IMR-90 (cell line): ENCODE results near the gene ZNRF4.

ENCODE experiments used
- BHLHE40 ChIP-seq: fragments of 150-350 bp; IDR thresholded peaks from 2 replicates; pipeline ENCODE4 v1.6.1; 2016; ENCODE audit warnings: mild to moderate bottlenecking, low read depth, low read length
- CEBPB ChIP-seq: IDR thresholded peaks from 2 replicates; pipeline ENCODE4 v1.6.1; 2012; ENCODE audit warnings: low read depth, low read length, improper control_type of control experiment
- FOS ChIP-seq: fragments of 150-350 bp; IDR thresholded peaks from 2 replicates; pipeline ENCODE4 v1.6.1; 2016; ENCODE audit warnings: low read depth, low read length
- MAZ ChIP-seq: IDR thresholded peaks from 2 replicates; pipeline ENCODE4 v1.6.1; 2012; ENCODE audit warnings: low read depth, mild to moderate bottlenecking, low read length, improper control_type of control experiment, moderate library complexity, borderline replicate concordance
- MXI1 ChIP-seq: IDR thresholded peaks from 2 replicates; pipeline ENCODE4 v1.6.1; 2012; ENCODE audit warnings: low read depth, mild to moderate bottlenecking, low read length, moderate library complexity, borderline replicate concordance
- NFE2L2 ChIP-seq: fragments of 150-350 bp; IDR thresholded peaks from 2 replicates; pipeline ENCODE4 v1.6.1; 2016; ENCODE audit warnings: low read depth, mild to moderate bottlenecking, low read length
- POLR2A ChIP-seq: IDR thresholded peaks from 2 replicates; pipeline ENCODE4 v1.6.1; 2012; ENCODE audit warnings: mild to moderate bottlenecking, low read depth, low read length
- RAD21 ChIP-seq: IDR thresholded peaks from 2 replicates; pipeline ENCODE4 v1.6.1; 2012; ENCODE audit warnings: low read length, improper control_type of control experiment
- RFX5 ChIP-seq: IDR thresholded peaks from 2 replicates; pipeline ENCODE4 v1.8.0; 2012; ENCODE audit warnings: low read depth, mild to moderate bottlenecking, low read length, moderate library complexity
- SMC3 ChIP-seq: fragments of 150-350 bp; IDR thresholded peaks from 2 replicates; pipeline ENCODE4 v1.6.1; 2016; ENCODE audit warnings: low read depth, mild to moderate bottlenecking, antibody characterized with exemption, low read length, moderate library complexity
- TF ChIP-seq, protein P1 (sequence below): conservative IDR thresholded peaks from 2 replicates; pipeline ENCODE4 v1.5.1; 2012; ENCODE audit warnings: mild to moderate bottlenecking, low read depth, low read length, improper control_type of control experiment
- TF ChIP-seq, protein P2 (sequence below): fragments of 150-350 bp; IDR thresholded peaks from 2 replicates; pipeline ENCODE4 v1.6.1; 2016; ENCODE audit warnings: low read depth, mild to moderate bottlenecking, low read length, moderate library complexity, borderline replicate concordance

DNA sequence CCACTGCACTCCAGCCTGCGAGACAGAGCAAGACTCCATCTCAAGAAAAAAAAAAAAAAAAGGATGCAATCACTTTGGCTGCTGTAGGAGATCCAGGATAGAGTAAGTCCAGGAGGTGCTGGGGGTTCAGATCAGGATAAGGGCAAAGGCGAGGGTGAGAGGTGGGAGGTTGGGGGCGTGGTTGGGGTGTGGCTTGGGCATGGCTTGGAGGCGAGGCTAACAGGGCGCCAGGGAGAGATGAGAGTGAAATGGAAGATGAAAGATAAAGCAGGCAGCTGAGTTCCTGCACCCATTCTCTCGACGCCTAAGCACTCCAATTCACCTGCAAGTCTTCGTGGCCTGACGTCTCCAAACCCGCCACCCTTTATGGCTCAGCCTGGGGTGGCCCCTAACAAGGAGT is 25.0 kb upstream of the ZNRF4 start:
- TF ChIP-seq, protein P1, sequence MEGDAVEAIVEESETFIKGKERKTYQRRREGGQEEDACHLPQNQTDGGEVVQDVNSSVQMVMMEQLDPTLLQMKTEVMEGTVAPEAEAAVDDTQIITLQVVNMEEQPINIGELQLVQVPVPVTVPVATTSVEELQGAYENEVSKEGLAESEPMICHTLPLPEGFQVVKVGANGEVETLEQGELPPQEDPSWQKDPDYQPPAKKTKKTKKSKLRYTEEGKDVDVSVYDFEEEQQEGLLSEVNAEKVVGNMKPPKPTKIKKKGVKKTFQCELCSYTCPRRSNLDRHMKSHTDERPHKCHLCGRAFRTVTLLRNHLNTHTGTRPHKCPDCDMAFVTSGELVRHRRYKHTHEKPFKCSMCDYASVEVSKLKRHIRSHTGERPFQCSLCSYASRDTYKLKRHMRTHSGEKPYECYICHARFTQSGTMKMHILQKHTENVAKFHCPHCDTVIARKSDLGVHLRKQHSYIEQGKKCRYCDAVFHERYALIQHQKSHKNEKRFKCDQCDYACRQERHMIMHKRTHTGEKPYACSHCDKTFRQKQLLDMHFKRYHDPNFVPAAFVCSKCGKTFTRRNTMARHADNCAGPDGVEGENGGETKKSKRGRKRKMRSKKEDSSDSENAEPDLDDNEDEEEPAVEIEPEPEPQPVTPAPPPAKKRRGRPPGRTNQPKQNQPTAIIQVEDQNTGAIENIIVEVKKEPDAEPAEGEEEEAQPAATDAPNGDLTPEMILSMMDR = no peak
- TF ChIP-seq POLR2A (no peak), RFX5 (no peak), MXI1 (no peak), MAZ (no peak), RAD21 (no peak), FOS (no peak), CEBPB (no peak), BHLHE40 (no peak), NFE2L2 (no peak), SMC3 (no peak)
- TF ChIP-seq, protein P2, sequence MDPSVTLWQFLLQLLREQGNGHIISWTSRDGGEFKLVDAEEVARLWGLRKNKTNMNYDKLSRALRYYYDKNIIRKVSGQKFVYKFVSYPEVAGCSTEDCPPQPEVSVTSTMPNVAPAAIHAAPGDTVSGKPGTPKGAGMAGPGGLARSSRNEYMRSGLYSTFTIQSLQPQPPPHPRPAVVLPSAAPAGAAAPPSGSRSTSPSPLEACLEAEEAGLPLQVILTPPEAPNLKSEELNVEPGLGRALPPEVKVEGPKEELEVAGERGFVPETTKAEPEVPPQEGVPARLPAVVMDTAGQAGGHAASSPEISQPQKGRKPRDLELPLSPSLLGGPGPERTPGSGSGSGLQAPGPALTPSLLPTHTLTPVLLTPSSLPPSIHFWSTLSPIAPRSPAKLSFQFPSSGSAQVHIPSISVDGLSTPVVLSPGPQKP = no peak
